GM12878 (cell line): ENCODE measurements around the gene EEF1AKMT2. TPM values are rescaled to one million over a fixed set of nuclear protein-coding genes. Genes with fewer than 3 reads are reported as not detected.

Experiments
- ATAC-seq: fragments of 200-7000 bp; cut with Tn5 transposase; 3 replicates; pipeline ENCODE4 v1.9.1; 2020; ENCODE audit warnings: mild to moderate bottlenecking, moderate library complexity
- BruUV-seq: library from RNA; stranded (reverse); fragments of 400-500 nt; replicated peaks from 2 replicates; lab custom pipeline; 2021; lab: Mats Ljungman, UMichigan
- CTCF ChIA-PET: fragments of 300-600 bp; sonication (Branson Sonifier 250); formaldehyde crosslinking; extraction: SDS; loops from one replicate; lab custom pipeline; 2021; ENCODE audit warnings: inconsistent platforms; lab: Yijun Ruan, JAX
- POLR2A ChIA-PET: fragments of 350-600 bp; formaldehyde crosslinking; extraction: SDS; loops from one replicate; lab custom pipeline; 2021; ENCODE audit warnings: inconsistent platforms; lab: Charles Lee
- RAD21 ChIA-PET: fragments of 300-600 bp; sonication (Branson Sonifier 250); formaldehyde crosslinking; loops from one replicate; lab custom pipeline; 2023; ENCODE audit warnings: antibody characterized with exemption; ENCODE audit not compliant: unreplicated experiment; lab: Charles Lee
- SMC1A ChIA-PET: fragments of 300-600 bp; sonication (Branson Sonifier 250); formaldehyde crosslinking; loops from one replicate; lab custom pipeline; 2023; ENCODE audit not compliant: unreplicated experiment, uncharacterized antibody; lab: Charles Lee
- DNase-seq: peaks from one replicate; pipeline ENCODE4 v3.0.0-alpha.2; 2011; ENCODE audit warnings: low read depth, low spot score
- FAIRE-seq: peaks from 3 replicates; lab custom pipeline; 2011; peaks lifted over from hg19 to GRCh38; lab: Jason Lieb, UNC
- H2AFZ ChIP-seq: 2 replicates; pipeline ENCODE4 v1.6.0; 2011; ENCODE audit warnings: low read depth, low read length, control low read depth; ENCODE audit not compliant: control insufficient read depth
- H3K27ac ChIP-seq: 2 replicates; pipeline ENCODE4 v1.5.1; 2011; ENCODE audit warnings: control low read depth; ENCODE audit not compliant: control insufficient read depth, insufficient read depth
- H3K27me3 ChIP-seq, 2 experiments: replicated peaks in 1 of 2; 2 replicates each; pipeline versions ENCODE4 v1.6.0 to v1.6.1; 2011; ENCODE audit warnings: low read length in 1 of 2; ENCODE audit not compliant: control insufficient read depth in 2 of 2, insufficient read depth in 2 of 2
- H3K36me3 ChIP-seq, 2 experiments: 2 replicates each; pipeline ENCODE4 v1.5.1; 2011; ENCODE audit warnings: low read length in 1 of 2; ENCODE audit not compliant: control insufficient read depth in 2 of 2, insufficient read depth in 2 of 2
- H3K4me1 ChIP-seq: 2 replicates; pipeline ENCODE4 v1.6.1; 2011; ENCODE audit warnings: mild to moderate bottlenecking, low read length, moderate library complexity, mixed read lengths; ENCODE audit not compliant: control insufficient read depth, insufficient read depth
- H3K4me2 ChIP-seq: 2 replicates; pipeline ENCODE4 v1.6.0; 2011; ENCODE audit warnings: control low read depth; ENCODE audit not compliant: control insufficient read depth, insufficient read depth
- H3K4me3 ChIP-seq: fragments of 200-600 bp; sonication (generic); 2 replicates; pipeline ENCODE4 v1.5.1; 2016
- H3K79me2 ChIP-seq: 2 replicates; pipeline ENCODE4 v1.6.0; 2011; ENCODE audit warnings: low read length; ENCODE audit not compliant: control insufficient read depth, insufficient read depth
- H3K9ac ChIP-seq: 2 replicates; pipeline ENCODE4 v1.8.0; 2011; ENCODE audit warnings: low read length, control low read depth, mixed read lengths; ENCODE audit not compliant: control insufficient read depth, insufficient read depth
- H3K9me3 ChIP-seq: replicated peaks from 3 replicates; pipeline ENCODE4 v1.5.1; 2011; ENCODE audit warnings: mild to moderate bottlenecking, low read length; ENCODE audit not compliant: control insufficient read depth, insufficient read depth
- H4K20me1 ChIP-seq: 2 replicates; pipeline ENCODE4 v1.6.0; 2011; ENCODE audit not compliant: control insufficient read depth, insufficient read depth
- BCLAF1 ChIP-seq: fragments of 450-650 bp; IDR thresholded peaks from 2 replicates; pipeline ENCODE4 v1.6.1; 2017; ENCODE audit warnings: antibody characterized with exemption, mild to moderate bottlenecking, moderate library complexity
- CEBPB ChIP-seq, 2 experiments: fragments of 150-350 bp in 1 of 2; IDR thresholded peaks; 2 replicates each; pipeline ENCODE4 v1.6.1; 2012 to 2014; ENCODE audit warnings: low read depth in 2 of 2, low read length in 2 of 2, borderline replicate concordance in 1 of 2, inconsistent platforms in 1 of 2
- EED ChIP-seq: sonication (generic); IDR thresholded peaks from 2 replicates; pipeline ENCODE4 v1.6.1; 2016; ENCODE audit warnings: antibody characterized with exemption, low read depth
- ESRRA ChIP-seq: IDR thresholded peaks from 2 replicates; pipeline ENCODE4 v1.6.1; 2012; ENCODE audit warnings: mild to moderate bottlenecking, low read length, improper control_type of control experiment
- HDAC2 ChIP-seq: fragments of 200-600 bp; sonication (generic); IDR thresholded peaks from 2 replicates; pipeline ENCODE4 v1.6.1; 2017
- IKZF1 ChIP-seq: fragments of 450-650 bp; conservative IDR thresholded peaks from 2 replicates; pipeline ENCODE4 v1.6.1; 2017; ENCODE audit warnings: antibody characterized with exemption, mild to moderate bottlenecking
- JUNB ChIP-seq: IDR thresholded peaks from 2 replicates; pipeline ENCODE4 v1.6.1; 2016; ENCODE audit warnings: antibody characterized with exemption, mild to moderate bottlenecking
- JUND ChIP-seq: IDR thresholded peaks from 2 replicates; pipeline ENCODE4 v1.6.1; 2012; ENCODE audit warnings: low read depth, mild to moderate bottlenecking, low read length, improper control_type of control experiment, moderate library complexity
- KAT2A ChIP-seq: conservative IDR thresholded peaks from 2 replicates; pipeline ENCODE4 v1.6.1; 2011; ENCODE audit warnings: low read depth, low read length; ENCODE audit not compliant: control insufficient read depth
- MYC ChIP-seq: IDR thresholded peaks from 2 replicates; pipeline ENCODE4 v1.6.1; 2011; ENCODE audit warnings: mild to moderate bottlenecking, low read length, moderate library complexity, inconsistent platforms; ENCODE audit not compliant: insufficient read depth, insufficient replicate concordance, insufficient read length, severe bottlenecking
- NFYA ChIP-seq: IDR thresholded peaks from 2 replicates; pipeline ENCODE4 v1.6.1; 2011; ENCODE audit warnings: low read depth, mild to moderate bottlenecking, low read length, improper control_type of control experiment, borderline replicate concordance
- SMAD1 ChIP-seq: fragments of 450-650 bp; IDR thresholded peaks from 2 replicates; pipeline ENCODE4 v1.6.1; 2018; ENCODE audit warnings: mild to moderate bottlenecking, low read depth; ENCODE audit not compliant: partially characterized antibody
- SUPT20H ChIP-seq: IDR thresholded peaks from 2 replicates; pipeline ENCODE4 v1.6.1; 2011; ENCODE audit warnings: low read depth, mild to moderate bottlenecking, low read length, moderate library complexity, borderline replicate concordance; ENCODE audit not compliant: control insufficient read depth
- ZBTB4 ChIP-seq: fragments of 450-650 bp; formaldehyde crosslinking; IDR thresholded peaks from 2 replicates; pipeline ENCODE4 v1.4.0; 2022; ENCODE audit warnings: mild to moderate bottlenecking, moderate library complexity
- ZNF274 ChIP-seq: IDR thresholded peaks from one replicate; pipeline ENCODE4 v1.8.0; 2011; ENCODE audit not compliant: insufficient read length, insufficient read depth
- WGBS: methylation state at CpG from one replicate; pipeline ENCODE4 v1.1.6; 2016; ENCODE audit warnings: low lambda C conversion rate; ENCODE audit not compliant: insufficient replicate concordance, insufficient coverage; ENCODE audit errors: missing lambda C conversion rate; 5-methylcytosine and 5-hydroxymethylcytosine counted together
- in situ Hi-C: fragments of 300-500 bp; cut with MboI; formaldehyde crosslinking; loops from 9 replicates; pipeline ENCODE4 v1.14.3; 2018; ENCODE audit warnings: mixed read lengths
- intact Hi-C: fragments of 100-400 bp; cut with micrococcal nuclease; formaldehyde crosslinking; loops from one replicate; pipeline ENCODE4 v1.14.2; 2022; ENCODE audit not compliant: unreplicated experiment
- polyA plus RNA-seq, 11 experiments: library from polyadenylated mRNA; depleted of rRNA in 4 of 11; unstranded in 6 of 11; stranded (reverse) in 5 of 11; fragments of >200 nt; fragmentation: Nextera tagmentation in 4 of 11; fragmentation: Illumina TruSeq in 1 of 11; extraction: Ambion mirVana in 4 of 11; extraction: Trizol in 1 of 11; gene quantifications; 1 replicate in 1 of 11; 2 replicates in 10 of 11; pipeline versions ENCODE4 v1.2.1 to v1.2.3, GENCODE V29; 2011 to 2016; ENCODE audit warnings: inconsistent platforms in 2 of 11, missing spikeins in 2 of 11, low read depth in 1 of 11
- total RNA-seq, 4 experiments: library from RNA; depleted of rRNA in 3 of 4; stranded (reverse); fragments of >200 nt in 3 of 4; fragmentation: Illumina TruSeq in 1 of 4; extraction: Trizol in 1 of 4; gene quantifications; 2 replicates each; pipeline versions ENCODE4 v1.2.1 to v1.2.3, GENCODE V29; 2013 to 2021

The EEF1AKMT2 gene
- total and polyA plus RNA-seq, 10 of the 15 experiments (the other 5 are each of a cell fraction or from before 2014, with no cell fraction given): 9.1 to 29.3 (median 23.6) TPM

- Histone ChIP-seq H3K4me1 (peaks cover 70% of the 10 kb centered on the region), H3K4me2 (no peak overlapping the region), H3K27ac (no peak overlapping the region), H3K4me3 (no peak overlapping the region), H3K9me3 (no peaks in the 10 kb centered on the region), H2AFZ (no peak overlapping the region), H3K79me2 (peaks cover 48% of the 10 kb centered on the region), H3K9ac (no peak overlapping the region), H3K27me3 (no peaks in the 10 kb centered on the region), H3K36me3 (peaks cover 0 to 1% of the 10 kb centered on the region in 2 experiments; a peak in 2 of 4 replicates), H4K20me1 (no peaks in the 10 kb centered on the region; the same call in 1 of the 2 replicates)
- POLR2A ChIA-PET: interaction anchor here (1.1 to 5.5 kb wide), 3 partner anchors 11 to 47 kb away, joined by 3 to 31 read pairs (median 3); no protein-coding TSS in a partner anchor
- ATAC-seq (no peak), DNase-seq (no peak), FAIRE-seq (no peak)
- RAD21 ChIA-PET: interaction anchor here (0.8 to 8.2 kb wide), 2 partner anchors 15 to 39 kb away, joined by 3 to 360 read pairs; no protein-coding TSS in a partner anchor
- SMC1A ChIA-PET: interaction anchor here (8.0 kb wide), 1 partner anchor 11 kb away, joined by 351 read pairs; no protein-coding TSS in a partner anchor
- CTCF ChIA-PET: interaction anchor here (1.0 kb wide), 1 partner anchor 12 kb away, joined by 3 read pairs; no protein-coding TSS in a partner anchor
- WGBS: 73% methylated on average over 15 of the region's 15 CpGs
- BruUV-seq: no TSS peak
- intact Hi-C loops (no loop called here), in situ Hi-C loops (no loop called here)
- TF ChIP-seq IKZF1 (no peak), JUNB (no peak), HDAC2 (no peak), ZNF274 (no peak), ESRRA (no peak), SMAD1 (no peak), SUPT20H (no peak), KAT2A (no peak), CEBPB (IDR thresholded peaks at IDR 0.05; ENCODE audit: borderline replicate concordance in 1 of 2, low read depth in 2 of 2, low read length in 2 of 2) (no peak), NFYA (no peak), ZBTB4 (CRISPR knock-in tag) (no peak), JUND (no peak), MYC (no peak), EED (no peak), BCLAF1 (no peak)
Observed at GRCh38 chr10:124735491-124736286, 56.0 kb downstream of the EEF1AKMT2 start.
